GM12864 (cell line): ENCODE results near the gene GLS.
"Not testable (repeated sequence)": the region's sequence is repeated elsewhere in the genome, so short reads cannot be mapped to it uniquely, and the experiment has no call there.

Experiments used
- DNase-seq: peaks from one replicate; pipeline ENCODE4 v3.0.0-alpha.2; 2011; ENCODE audit warnings: low read depth
- H3K4me3 ChIP-seq: 2 replicates; pipeline ENCODE4 v1.5.1; 2011; ENCODE audit warnings: mild to moderate bottlenecking, low read depth, low read length, control low read depth
- CTCF ChIP-seq: IDR thresholded peaks from 2 replicates; pipeline ENCODE4 v1.5.1; 2011; ENCODE audit warnings: low read depth, mild to moderate bottlenecking, moderate library complexity, low read length, control low read depth, inconsistent platforms; ENCODE audit errors: missing control alignments

GLS gene

GRCh38 chr2:190856985-190857384 lies 23.6 kb upstream of the GLS start:
- no peak for TF ChIP-seq CTCF
- DNase-seq = no peak

GRCh38 chr2:190858817-190859216 lies 21.8 kb upstream of the GLS start:
- no peak for DNase-seq
- H3K4me3 ChIP-seq = no peak overlapping the region
- no peak for TF ChIP-seq CTCF

More at GRCh38 chr2:190856985-190857384, 23.6 kb upstream of the GLS start:
- H3K4me3 ChIP-seq = no peak overlapping the region

GRCh38 chr2:190859347-190860297 lies 21.0 kb upstream of the GLS start:
- no peak for TF ChIP-seq CTCF
- DNase-seq = no peak
- no peak overlapping the region for H3K4me3 ChIP-seq

DNA sequence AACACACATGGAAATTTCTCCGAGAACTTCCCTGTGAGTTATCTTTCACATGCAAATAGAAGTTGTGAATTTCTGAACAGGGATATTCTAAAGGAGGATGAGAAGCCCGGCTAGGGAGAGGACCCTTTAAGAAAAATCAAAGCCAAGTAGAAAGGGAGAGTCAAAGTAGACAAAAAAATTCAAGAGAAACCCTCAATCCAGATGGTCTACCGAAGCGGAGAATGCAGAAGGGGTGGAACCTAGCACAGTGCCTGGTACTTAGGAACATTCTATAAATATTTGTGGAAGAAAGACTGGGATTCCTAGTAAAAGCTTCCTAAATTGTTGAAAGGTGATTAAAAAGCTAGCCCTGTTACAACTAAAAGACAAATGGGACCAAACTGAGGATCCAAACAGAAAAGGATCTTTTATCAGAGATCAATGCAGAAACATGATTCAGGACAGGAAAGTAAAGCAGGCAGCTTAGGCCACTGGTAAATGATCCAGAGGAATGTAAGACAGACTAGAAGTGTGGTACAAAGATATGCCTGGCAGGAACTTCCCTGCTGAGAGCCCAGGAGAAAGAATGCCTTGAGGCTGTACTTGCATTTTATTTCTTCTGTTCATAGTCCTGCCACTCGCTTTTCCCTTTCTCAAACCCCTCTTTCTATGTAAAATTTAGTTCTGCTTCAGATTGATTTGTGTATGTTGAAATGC lies 19.5 kb upstream of the GLS start:
- H3K4me3 ChIP-seq = no peak overlapping the region
- no peak for DNase-seq
- no peak for TF ChIP-seq CTCF

GRCh38 chr2:190862128-190862527 lies 18.5 kb upstream of the GLS start:
- H3K4me3 ChIP-seq = not testable (repeated sequence)

DNA sequence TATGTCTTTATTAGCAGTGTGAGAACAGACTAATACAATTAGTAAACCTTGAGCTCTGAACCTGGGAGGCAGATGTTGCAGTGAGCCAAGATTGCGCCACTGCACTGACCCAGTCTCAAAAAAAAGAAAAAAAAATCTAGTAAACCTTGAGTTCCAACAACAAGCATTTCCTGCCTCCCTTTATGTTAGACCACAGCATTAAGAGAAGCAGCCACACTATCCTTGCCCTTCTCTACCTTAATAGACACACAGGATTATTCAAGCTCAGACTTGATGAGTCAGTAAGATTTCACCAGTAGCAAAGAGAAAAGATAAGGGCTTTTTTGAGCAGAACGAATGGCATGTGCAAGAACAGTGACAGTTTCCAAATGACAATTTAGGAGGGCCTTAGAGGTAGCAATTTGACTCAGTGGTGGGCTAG lies 18.0 kb upstream of the GLS start:
- DNase-seq = no peak
- TF ChIP-seq CTCF = no peak

More at GRCh38 chr2:190862128-190862527, 18.5 kb upstream of the GLS start:
- not testable (repeated sequence) for DNase-seq

DNA sequence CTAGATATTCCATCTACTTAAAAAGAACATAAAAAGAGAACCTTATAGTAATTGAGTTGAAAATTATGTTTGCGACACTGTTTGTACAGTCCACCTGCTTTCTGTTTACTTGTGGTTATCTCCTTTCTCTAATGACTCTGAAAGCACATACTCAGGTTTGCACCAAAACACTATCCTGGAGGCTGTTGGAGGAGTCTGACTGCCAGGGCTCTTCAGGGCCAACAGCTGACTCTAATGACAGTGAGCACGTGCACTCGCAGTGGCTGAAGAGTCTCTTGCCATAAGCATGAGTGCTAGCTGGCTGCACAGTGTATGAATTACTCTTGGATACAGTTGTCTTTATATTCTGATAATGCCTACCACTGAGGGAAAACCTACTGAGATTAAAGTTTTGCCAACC lies 16.7 kb upstream of the GLS start:
- no peak overlapping the region for H3K4me3 ChIP-seq
- TF ChIP-seq CTCF = no peak
- DNase-seq = no peak

More for the DNA sequence above, 18.0 kb upstream of the GLS start:
- no peak overlapping the region for H3K4me3 ChIP-seq
